HG02759 (cell line): ENCODE measurements around the gene NIM1K.
"Not testable (repeated sequence)": the region's sequence is repeated elsewhere in the genome, so short reads cannot be mapped to it uniquely, and the experiment has no call there.

Experiments used
- ATAC-seq: cut with Tn5 transposase; IDR thresholded peaks from one replicate; pipeline ENCODE4 v1.9.1; 2021; ENCODE audit warnings: mild to moderate bottlenecking, moderate library complexity; ENCODE audit not compliant: unreplicated experiment

The NIM1K gene

DNA sequence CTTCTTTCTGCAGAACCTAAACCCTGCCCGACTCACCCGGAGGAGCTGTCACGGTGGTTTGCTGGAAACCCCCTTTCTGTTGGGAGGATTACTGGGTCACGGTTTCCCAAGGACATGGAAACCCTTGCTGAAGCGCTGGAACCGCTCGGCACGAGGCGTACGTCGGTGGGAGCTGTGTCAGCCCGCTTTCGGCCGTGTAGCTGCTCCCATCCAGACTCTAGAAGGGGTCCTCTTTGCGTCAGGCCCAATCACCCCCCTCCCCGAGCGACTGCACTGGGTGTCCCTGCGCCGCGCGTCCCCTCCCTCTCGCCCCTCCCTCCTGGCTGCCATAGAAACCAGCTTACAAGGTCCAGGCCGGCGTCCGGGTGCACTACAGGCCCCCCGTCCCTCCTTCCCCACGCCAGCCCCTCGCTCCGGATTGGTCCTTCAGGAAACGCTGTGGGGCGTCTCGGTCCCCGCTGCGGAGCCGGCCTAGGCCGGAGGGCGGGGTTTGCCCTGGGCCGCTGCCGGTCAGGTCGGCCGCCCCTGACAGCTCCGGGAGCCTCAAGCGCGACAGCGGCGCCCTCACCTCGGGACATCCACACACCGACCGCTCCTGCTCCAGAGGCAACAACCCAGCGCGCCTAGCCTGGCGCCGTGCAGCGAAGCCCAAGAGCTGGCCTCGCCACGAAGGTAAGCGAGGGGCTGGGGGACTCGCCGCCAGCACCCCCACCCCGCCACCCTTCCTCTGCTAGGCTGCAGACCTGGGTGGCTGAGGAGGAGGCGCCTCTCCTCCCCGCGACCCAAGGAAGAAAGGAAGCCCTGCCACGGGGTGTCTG, at the start of gene NIM1K:
NIM1K (plus strand) TSS at position 486 of the 818 bp plus-strand sequence. CDS start 53,551 bp downstream, outside the sequence.
- ATAC-seq = peak; percentile 87

DNA sequence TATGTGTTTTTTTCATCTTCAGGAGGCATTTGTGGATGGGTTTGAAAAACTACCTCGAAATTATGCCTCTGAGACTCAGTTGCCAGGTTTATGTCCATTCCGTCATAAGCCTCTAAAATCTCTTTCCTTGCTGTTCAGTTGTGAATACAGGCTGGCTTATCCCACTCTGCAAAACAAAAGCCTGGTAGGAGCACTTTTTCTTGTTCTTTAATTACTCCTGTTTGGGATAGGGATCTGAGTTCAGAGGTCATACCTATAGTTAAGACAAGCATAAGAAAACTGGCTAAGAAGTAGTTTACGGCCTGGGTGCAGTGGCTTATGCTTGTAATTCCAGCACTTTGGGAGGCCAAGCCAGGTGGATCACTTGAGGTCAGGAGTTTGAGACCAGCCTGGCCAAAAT, 47.0 kb upstream of the NIM1K start:
- no peak for ATAC-seq

DNA sequence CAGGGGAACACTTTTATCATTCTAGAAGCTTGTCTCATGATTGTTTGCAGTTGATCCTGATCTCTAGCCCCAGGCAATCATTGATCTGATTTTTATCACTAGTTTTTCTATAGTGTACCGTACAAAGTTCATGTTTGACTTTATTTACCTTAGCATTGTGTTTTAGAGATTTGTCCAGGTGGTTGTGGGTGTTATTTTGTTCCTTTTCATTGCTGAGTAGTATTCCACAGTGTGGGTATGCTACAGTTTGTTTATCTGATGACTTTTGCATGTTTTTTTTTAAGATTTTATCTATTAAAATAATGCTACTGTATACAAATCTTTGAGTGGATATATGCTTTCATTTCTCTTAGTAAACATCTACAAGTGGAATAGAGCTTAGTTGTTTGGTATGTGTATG, 45.1 kb upstream of the NIM1K start:
- no peak for ATAC-seq

DNA sequence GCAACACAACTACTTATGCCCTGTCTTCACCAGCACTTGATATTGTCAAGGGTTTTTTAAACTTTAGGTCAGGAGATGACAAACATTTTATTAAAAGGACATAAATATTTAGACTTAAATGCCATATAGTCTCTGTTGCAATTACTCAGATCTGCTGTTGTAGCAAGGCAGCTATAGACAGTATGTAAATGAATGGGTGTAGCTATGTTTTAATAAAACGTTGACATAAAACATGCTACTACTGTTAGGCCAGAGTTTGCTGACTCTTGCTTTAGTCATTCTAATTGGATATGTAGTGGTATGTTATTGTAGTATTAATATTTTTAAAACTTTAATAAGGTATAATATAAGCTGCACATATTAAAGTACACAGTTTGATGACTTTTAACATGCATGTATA, 43.6 kb upstream of the NIM1K start:
- no peak for ATAC-seq

DNA sequence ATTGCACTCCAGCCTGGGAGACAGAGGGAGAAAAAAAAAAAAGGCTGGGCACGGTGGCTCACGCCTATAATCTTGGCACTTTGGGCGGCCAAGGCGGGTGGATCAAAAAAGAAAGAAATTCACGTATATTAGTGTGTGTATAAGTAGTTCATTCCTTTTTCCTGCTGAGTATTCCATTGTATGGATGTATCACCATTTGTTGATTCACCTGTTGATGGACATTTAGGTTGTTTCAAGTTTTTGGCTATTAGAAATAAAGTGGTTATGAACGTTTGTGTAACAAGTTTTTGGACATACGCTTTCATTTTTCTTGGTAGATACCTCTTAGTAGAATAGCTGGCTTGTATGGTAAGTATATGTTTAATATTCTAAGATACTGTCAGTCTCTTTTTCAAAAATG, 42.8 kb upstream of the NIM1K start:
- ATAC-seq = no peak

DNA sequence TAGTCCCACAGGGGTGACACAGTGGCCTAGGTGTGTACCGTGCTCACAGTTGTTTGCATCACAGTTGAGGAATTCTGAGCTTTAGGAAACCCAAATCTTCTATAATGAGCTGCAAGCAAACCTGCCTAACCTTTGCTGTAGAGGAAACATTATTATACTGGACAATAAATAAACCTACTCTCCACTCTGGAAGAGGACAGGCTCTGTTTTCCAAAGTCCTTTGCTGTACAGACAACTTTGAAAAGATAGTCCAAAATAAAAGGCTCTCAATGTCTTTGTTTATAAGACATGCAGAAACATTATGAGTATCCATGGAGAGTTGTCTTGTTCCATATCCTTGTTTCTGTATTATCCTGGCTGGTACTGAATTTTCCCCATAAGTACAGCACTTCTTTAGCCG, 42.0 kb upstream of the NIM1K start:
- no peak for ATAC-seq

DNA sequence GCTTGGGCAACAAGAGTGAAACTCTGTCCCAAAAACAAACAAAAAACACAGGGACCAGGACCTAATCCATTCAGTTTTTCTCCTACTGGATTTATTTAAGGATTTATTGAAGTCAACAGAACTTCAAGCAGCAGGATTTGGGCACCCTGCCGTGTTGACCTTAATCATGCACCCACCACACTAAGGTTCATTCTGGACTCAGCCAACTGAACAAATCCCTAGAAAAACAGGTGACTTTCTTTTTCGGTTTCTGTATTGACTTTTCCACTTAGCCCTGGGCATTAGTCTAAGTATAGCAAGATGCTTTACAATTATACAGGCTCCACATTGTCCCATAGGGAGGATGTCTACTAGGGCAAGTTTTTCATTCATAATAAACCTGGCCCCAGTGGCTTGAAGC, 41.3 kb upstream of the NIM1K start:
- no peak for ATAC-seq

DNA sequence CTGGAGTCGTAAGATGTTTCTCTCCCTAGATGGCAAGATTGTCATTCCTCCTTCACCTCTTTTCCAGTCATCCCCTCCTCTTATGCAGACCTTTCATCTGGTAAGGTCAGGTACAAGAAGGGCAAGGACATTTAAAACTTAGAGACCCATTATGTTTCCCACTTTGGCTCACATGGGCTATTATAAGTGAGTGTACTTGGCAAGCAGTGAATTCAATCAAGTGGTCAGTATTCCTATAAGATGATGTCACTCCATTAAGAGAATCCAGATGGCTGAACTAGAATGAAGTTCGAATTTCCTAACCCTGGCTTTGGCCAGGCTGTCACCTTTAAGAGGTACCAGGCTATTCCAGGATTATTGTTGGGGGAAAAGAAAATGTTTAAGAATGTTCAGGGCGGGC, 39.1 kb upstream of the NIM1K start:
- no peak for ATAC-seq

DNA sequence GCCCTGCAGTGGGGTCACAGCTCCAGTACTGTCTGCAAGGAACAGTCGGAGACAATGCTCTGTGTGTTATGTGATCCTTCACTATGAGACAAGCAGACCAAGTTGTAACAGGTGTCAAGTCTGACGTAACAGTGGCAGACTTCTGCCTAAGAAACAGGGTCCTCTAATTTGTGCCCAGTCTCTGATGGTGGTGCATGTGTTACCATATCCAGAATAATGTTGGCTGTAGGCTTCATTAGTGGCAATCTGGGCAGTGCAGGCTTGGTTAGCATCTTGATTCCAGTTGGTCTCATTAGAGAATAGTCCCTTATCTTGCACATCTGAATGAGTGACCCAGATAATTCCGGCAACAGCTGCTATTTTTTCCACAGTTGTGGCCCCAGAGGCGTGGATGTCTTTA, 37.6 kb upstream of the NIM1K start:
- no peak for ATAC-seq

DNA sequence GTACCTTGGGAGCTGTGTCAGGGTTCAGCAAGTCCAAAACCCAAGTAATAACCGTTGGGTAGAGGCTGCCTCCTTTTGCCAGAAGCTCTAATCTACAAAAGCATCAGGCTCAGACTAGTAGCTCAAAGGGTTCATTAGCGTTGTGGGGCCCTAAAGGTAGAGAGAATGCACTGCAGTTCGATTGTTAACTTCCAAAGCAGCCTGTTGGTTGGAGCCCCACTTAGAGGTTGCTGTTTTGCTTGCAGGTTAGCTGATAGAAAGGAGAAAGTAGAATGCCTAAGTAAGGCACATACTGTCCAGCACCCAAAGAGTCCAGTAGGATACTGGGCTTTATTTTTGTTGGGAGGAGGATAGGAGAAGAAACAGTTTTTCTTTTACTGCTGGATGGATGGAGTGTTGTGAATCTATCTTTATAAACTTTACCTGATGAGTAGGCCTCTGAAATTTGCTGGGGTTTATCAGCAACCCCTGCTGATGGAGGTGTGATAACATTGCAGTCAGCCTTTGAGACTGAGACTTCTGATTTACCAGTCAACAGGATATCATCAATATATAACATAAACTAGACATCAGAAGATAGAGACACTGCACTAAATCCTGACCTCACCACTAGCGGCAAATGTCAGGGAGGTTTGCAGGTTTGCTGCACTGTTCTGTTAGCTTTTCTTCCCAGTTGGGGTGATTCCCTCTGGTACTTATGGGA, 36.5 kb upstream of the NIM1K start:
- no peak for ATAC-seq

DNA sequence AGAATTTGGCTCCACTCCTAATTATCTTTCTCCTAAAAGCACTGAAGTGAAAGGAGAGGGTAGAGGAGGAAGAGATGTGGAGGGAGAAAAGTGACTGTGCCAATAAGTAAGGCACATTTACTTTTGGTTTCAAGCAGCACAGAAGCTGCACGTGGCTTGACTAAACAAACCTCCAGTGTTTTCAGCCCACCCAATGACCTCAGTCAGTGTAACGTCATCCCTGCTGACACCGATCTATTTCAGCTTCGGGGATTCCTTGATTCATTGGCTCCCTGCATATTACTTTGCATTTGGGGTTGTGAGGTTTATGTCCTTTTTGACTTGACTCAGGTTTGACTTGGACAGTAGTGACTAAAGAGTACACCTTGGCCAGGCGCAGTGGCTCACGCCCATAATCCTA, 35.6 kb upstream of the NIM1K start:
- peak; percentile 47 for ATAC-seq

DNA sequence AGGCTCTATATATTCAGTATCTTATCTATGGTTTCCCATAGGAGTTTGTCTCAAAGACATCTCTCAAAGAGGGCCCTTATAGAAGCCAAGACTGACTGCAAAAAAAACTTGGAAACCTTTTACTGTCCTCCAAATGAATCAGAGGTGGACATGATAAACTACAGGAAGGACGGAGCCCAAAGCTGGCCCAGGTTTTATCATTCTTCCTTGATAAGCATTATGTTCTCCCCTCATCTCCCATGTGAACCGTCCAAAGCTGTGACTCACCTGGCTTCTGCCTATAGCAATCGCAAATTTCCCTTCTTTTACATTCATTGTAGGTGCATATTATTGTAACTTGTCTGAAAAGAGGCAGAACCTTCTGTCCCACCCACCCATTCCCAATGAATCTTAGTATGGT, 35.0 kb upstream of the NIM1K start:
- ATAC-seq = no peak

DNA sequence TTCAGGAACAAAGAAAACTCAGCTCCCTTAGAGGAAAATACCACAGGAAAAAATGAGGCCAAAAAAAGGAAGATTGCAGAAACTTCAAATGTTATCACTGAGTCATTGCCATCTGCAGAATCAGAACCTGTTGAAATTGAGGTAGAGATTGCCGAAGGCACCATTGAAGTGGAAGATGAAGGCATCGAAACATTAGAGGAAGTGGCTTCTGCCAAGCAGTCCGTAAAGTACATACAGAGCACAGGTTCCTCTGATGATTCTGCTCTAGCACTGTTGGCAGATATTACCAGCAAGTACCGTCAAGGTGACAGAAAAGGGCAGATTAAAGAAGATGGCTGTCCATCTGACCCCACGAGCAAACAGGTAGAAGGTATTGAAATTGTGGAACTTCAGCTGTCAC, 30.8 kb upstream of the NIM1K start:
- no peak for ATAC-seq

DNA sequence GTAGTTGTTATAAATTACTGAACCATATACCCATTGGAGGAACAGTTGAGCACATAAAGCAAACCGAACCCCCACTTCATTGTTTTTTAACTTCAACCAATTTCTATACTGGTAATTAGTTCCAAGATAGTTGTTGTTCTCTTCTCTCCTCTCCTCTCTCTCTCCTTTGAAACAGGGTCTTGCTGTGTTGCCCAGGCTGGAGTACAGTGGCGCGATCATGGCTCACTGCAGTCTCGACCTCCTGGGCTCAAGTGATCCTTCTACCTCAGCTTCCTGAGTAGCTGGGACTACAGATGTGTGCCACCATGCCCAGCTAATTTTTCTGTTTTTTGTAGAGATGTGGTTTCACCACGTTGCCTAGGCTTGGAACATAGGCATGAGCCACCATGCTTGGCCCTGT, 27.2 kb upstream of the NIM1K start:
- ATAC-seq = not testable (repeated sequence)

DNA sequence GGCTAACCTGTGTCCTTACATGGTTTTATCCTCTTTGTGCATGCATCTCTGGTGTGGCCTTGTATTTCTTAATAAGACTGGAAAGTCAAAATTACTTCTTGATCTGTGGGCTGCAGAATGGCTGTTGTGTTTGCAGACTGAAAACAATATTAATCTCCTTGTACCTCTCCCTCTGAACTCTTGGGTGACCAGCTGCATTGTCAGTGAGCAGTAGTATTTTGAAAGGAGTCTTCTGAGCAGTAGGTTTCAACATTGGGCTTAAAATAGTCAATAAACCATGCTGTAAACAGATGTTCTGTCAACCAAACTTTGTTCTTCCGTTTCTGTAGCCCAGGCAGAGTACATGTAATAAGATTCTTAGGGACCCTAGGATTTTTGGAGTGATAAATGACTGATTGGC, 26.7 kb upstream of the NIM1K start:
- no peak for ATAC-seq

DNA sequence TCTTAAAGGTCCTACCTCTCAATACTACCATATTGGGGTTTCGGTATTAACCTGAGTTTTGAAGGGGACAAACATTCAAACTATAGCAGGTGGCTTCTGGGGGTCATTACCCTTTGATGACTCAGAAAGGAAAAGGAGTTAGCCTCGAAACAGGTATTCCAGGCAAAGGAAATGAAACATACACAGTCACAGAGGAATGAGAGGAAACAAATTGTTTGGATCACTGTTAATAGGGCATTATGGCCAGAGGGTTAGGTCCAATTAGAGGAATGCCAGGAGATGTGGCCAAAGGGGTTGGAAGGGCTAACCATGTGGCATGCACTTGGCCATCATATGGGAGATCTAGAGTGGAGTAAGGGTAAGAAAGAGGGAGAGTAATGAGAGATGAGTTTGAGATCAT, 23.9 kb upstream of the NIM1K start:
- no peak for ATAC-seq

DNA sequence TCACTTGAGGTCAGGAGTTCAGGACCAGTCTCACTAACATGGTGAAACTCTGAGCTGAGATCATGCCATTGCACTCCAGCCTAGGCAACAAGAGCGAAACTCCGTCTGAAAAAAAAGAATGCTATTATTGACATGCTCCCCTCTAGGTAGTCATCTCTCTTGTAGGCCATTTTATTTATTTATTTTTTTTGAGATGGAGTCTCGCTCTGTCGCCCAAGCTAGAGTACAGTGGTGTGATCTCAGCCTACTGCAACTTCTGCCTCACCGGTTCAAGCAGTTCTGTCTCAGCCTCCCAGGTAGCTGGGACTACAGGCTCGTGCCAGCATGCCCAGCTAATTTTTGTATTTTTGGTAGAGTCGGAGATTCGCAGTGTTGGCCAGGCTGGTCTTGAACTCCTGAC, 20.6 kb upstream of the NIM1K start:
- no peak for ATAC-seq

DNA sequence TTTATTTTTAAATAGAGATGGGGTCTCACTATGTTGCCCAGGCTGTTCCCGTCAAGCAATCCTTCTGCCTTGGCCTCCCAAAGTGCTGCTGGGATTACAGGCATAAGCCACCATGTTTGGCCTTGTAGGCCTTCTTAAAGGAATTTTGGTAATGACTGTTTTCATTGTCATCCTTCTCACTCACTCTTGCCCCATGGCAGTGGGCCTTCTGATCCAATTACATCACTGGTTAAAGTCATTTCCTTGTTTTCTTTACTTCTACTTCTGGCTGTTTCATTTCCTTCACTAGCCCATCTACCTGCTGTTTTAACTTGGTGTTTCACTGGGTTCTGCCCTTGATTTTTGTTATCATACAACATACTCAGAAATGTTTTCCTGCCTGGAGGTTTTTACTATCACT, 20.1 kb upstream of the NIM1K start:
- no peak for ATAC-seq

DNA sequence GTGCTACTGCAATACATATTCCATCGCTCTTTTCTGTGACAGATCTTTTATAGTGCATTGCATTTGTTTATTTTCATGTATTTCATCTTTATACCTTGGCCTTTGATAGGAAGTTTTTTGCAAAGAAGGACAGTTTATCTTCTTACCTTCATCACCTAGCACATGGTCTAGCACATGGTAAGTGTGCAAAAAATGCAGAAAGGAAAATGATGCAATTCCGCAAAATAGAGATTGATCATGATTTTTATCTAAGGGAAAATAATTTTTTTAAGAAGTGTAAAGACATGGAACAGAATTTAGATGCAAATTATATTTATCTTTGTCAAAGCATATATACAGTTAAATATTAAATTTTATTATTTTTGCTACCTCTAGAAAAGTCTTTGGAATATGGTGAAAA, 19.2 kb upstream of the NIM1K start:
- no peak for ATAC-seq

DNA sequence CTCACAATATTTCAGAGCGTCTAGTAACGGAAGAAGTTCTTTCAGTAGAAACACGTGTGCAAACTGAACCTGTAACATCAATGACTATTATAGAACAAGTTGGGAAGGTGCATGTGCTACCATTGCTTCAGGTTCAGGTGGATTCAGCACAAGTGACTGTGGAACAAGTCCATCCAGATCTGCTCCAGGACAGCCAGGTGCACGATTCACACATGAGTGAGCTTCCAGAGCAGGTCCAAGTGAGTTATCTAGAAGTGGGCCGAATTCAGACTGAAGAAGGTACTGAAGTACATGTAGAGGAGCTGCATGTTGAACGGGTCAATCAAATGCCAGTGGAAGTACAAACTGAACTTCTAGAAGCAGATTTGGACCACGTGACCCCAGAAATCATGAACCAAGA, 17.4 kb upstream of the NIM1K start:
- ATAC-seq = no peak

DNA sequence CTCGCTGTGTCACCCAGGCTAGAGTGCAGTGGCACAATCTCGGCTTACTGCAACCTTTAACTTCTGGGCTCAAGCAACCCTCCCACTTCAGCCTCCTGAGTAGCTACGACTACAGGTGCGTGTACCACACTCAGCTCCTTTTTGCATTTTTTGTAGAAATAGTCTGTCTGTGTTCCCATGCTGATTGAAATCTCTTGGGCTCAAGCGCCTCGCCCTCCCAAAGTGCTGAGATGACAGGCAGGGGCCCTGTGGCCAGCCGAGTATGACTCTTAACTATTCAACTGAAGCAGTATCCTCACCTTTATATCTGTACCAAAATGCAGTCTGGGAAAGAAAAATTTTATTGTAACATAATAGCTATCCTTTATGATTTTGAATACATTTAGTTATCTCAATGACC, 12.2 kb upstream of the NIM1K start:
- no peak for ATAC-seq

DNA sequence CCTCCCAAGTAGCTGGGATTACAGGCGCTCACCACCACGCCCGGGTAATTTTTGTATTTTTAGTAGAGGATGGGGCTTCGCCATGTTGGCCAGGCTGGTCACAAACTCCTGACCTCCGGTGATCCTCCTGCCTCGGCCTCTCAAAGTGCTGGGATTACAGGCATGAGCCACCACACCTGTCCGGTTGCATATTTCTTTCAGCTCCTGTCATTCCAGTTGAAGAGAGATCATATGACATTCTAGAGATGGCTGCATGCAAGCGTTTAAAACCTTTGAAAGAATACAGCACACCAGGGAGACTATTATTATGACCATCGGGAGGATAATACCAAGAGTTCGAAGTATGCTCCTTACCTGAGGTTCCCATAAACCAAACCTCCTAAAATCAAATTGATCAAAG, 9.6 kb upstream of the NIM1K start:
- no peak for ATAC-seq

DNA sequence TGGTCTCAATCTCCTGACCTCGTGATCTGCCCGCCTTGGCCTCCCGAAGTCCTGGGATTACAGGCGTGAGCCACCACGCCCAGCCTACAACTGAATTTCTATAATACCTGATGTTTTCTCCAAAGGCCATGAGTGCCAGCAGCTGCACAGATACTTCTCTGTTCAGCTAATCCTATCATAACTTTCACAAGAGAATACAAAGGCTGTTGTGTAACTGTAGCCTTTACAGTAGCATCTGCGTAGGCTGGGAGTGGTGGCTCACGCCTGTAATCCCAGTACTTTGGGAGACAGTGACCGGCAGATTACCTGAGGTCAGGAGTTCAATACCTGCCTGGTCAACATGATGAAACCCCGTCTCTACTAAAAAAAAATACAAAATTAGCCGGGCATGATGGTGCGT, 8.9 kb upstream of the NIM1K start:
- not testable (repeated sequence) for ATAC-seq
